NCI-H2029 (cell line): ENCODE results near the gene TBL3.

Source experiments
- DNase-seq: peaks from one replicate; lab custom pipeline; 2025; lab: John Stamatoyannopoulos, UW

Gene TBL3

GRCh38 chr16:1982991-1983543 is 11.2 kb downstream of the TBL3 start:
- DNase-seq = no peak

- peak; percentile 72 for DNase-seq
Measured at GRCh38 chr16:1983544-1984346, 11.9 kb downstream of the TBL3 start, which contains the start of gene GFER. GFER (plus strand) TSS chr16:1984193; CDS start chr16:1984219, 26 bp downstream.

DNA sequence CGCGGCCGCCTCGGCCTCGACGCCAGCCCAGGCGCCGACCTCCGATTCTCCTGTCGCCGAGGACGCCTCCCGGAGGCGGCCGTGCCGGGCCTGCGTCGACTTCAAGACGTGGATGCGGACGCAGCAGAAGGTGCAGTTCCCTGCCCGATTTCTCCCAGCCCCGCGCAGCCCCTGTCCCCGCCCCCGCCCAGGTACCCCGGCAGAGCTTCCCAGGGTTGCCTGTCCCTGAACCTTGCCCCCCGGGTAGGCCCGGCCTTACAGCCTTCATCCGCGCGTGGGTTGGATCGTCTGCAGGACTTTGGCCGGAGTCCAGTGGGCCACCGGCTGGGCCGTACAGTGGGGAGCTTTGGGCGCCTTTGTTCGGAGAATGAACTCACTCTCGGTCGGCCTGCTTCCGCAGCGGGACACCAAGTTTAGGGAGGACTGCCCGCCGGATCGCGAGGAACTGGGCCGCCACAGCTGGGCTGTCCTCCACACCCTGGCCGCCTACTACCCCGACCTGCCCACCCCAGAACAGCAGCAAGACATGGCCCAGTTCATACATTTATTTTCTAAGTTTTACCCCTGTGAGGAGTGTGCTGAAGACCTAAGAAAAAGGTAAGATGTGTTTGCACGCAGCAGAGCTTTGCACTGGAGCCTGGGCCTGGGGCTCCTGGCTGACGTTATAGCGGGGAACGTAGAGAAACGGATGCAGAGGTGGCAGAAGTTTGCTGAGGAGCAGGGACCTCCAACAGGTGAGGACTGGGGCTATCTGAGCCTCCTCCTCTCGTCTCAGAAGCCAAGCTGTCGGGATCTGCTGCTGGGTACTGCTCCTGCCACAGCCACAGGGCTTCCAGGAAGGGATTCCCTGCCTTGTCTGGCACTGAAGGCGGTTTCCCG is 12.7 kb downstream of the TBL3 start:
- no peak for DNase-seq

GRCh38 chr16:1985466-1986150 is 13.8 kb downstream of the TBL3 start:
- DNase-seq = no peak

DNA sequence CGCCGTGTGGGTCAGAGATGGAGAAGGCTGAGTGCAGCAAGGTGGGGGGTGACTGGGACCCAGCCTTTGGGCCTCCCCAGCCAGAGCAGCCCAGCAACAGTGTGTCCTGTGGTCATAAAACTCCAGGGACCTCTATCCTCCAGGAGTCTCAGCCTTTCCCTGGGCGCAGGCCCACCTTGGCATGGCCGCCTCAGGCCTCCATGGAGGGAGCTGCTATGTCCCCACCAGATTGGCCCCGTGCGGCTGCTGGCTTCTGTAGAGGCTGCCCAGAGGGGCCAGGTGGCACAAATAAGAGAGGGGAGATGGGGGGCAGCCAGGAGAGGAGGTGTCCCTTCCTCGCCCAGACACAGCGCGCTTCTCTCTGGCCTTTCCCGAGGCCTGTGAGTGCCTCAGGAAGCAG is 15.3 kb downstream of the TBL3 start:
- DNase-seq = no peak

GRCh38 chr16:1989209-1990100 is 17.6 kb downstream of the TBL3 start, which contains the start of gene SYNGR3:
SYNGR3 (plus strand) TSS chr16:1989970; CDS start chr16:1990103, 133 bp downstream.
- no peak for DNase-seq

DNA sequence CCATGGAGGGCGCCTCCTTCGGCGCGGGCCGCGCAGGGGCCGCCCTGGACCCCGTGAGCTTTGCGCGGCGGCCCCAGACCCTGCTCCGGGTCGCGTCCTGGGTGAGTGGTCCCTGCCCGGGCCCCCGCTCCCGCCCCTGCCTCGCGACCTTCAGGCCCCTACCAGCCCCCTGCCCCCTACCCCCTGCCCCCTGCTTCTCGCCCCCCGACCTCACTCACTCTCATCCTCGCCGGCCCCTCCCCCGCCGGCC is 18.2 kb downstream of the TBL3 start:
- no peak for DNase-seq

GRCh38 chr16:1990351-1991134 is 18.7 kb downstream of the TBL3 start:
- no peak for DNase-seq

GRCh38 chr16:1991135-1991551 is 19.3 kb downstream of the TBL3 start:
- no peak for DNase-seq

DNA sequence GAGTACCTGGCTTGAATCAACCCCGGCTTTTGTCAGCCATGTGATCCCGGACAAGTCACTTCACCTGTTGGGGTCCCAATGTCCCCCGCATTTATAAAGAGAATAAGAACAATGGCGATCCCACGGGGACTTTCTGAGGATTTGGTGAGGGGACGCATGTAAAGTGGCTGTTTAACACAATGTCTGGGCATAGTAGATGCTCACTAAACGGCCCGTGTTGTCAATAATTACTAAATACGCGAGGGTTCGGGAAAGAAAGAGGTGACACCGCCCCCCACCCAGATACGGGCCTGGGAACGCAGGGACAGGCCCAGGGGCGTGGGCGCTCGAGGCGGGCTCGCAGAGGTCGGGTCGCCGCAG is 19.7 kb downstream of the TBL3 start:
- no peak for DNase-seq

DNA sequence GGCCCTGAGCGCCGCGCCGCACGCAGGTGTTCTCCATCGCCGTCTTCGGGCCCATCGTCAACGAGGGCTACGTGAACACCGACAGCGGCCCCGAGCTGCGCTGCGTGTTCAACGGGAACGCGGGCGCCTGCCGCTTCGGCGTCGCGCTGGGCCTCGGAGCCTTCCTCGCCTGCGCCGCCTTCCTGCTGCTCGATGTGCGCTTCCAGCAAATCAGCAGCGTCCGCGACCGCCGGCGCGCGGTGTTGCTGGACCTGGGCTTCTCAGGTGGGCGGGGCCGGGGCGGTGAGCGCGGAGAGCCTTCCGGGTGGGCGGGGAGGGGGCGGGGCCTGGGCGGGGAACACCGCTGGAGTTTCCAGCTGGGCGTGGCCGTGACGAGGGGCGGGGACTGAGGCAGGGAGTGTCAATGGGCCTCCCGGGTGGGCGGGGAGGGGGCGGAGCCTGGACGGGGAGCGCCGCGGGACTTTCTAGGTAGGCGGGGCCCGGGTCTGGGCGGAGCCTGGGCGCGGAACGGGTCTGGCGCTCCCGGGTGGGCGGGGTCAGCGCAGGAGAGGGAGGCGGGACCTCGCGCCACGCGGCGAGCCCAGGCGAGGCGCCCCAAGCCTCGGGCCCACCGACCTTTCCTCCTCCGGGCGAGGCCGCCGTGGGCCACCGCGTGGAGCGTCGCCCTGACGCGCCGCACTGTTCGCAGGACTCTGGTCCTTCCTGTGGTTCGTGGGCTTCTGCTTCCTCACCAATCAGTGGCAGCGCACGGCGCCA is 20.3 kb downstream of the TBL3 start:
- DNase-seq = no peak

GRCh38 chr16:1992704-1993317 is 21.0 kb downstream of the TBL3 start:
- DNase-seq = no peak

GRCh38 chr16:1993731-1994131 is 21.9 kb downstream of the TBL3 start:
- DNase-seq = peak; percentile 72

GRCh38 chr16:1997494-1998359 is 25.9 kb downstream of the TBL3 start:
- no peak for DNase-seq

DNA sequence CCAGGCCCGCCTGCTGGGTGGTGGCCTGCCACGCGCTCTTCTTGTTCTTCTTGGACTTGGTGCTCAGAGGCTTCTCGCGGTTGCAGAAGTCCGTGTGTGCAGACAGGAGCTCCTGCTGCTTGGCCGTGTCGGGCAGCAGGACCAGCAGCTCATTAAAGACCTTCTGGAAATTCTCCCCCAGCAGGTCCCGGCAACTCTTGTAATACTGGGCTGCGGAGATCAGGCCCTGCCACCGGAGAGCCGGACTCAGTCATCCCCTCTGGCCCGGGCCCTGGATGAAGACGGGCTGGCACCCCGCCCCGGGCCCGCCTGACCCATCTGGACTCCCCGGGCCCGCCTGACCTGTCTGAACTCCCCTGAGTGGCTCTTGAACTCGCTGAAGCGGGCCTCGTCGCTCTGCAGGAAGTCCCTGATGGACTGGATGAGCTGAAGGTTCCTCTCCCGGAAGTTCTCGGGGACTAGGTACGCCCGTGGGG is 26.5 kb downstream of the TBL3 start:
- no peak for DNase-seq

- DNase-seq = no peak
Measured at GRCh38 chr16:1998852-1999801, 27.3 kb downstream of the TBL3 start.
